GM12873 (cell line): ENCODE data around the gene GREB1L.

Experiments used
- CTCF ChIP-seq: IDR thresholded peaks from 2 replicates; pipeline ENCODE4 v1.5.1; 2012; ENCODE audit warnings: low read depth, mild to moderate bottlenecking, moderate library complexity, low read length, control low read depth; ENCODE audit not compliant: insufficient read depth; ENCODE audit errors: missing control alignments

Gene GREB1L

GRCh38 chr18:21526463-21526862 lies 284.4 kb downstream of the GREB1L start:
- TF ChIP-seq CTCF = no peak

GRCh38 chr18:21534327-21534726 lies 292.3 kb downstream of the GREB1L start:
- no peak for TF ChIP-seq CTCF

GRCh38 chr18:21538230-21538629 lies 296.2 kb downstream of the GREB1L start:
- TF ChIP-seq CTCF = no peak

- TF ChIP-seq CTCF = no peak
Observed at GRCh38 chr18:21546423-21546822, 304.4 kb downstream of the GREB1L start.

GRCh38 chr18:21548647-21549046 lies 306.6 kb downstream of the GREB1L start:
- TF ChIP-seq CTCF = no peak

GRCh38 chr18:21550510-21550970 lies 308.5 kb downstream of the GREB1L start:
- TF ChIP-seq CTCF = no peak

GRCh38 chr18:21557607-21558253 lies 315.7 kb downstream of the GREB1L start:
- TF ChIP-seq CTCF = no peak
